Activated T-cell treated with anti-CD3 and anti-CD28 coated beads for 1 hour (primary cell): ENCODE results near the gene KIZ.

Experiments used
- DNase-seq: peaks from one replicate; pipeline ENCODE4 v3.0.0-alpha.2; 2020; ENCODE audit warnings: low read depth

Gene KIZ

GRCh38 chr20:21177767-21178166, 51.9 kb downstream of the KIZ start:
- no peak for DNase-seq

- DNase-seq: no peak
Measured at GRCh38 chr20:21179757-21180156, 53.9 kb downstream of the KIZ start.

GRCh38 chr20:21180248-21180647, 54.4 kb downstream of the KIZ start:
- no peak for DNase-seq

- DNase-seq: no peak
Measured at GRCh38 chr20:21181028-21181427, 55.1 kb downstream of the KIZ start.

- no peak for DNase-seq
Measured at GRCh38 chr20:21182832-21183563, 57.1 kb downstream of the KIZ start.

GRCh38 chr20:21183722-21184121, 57.8 kb downstream of the KIZ start:
- no peak for DNase-seq

GRCh38 chr20:21184819-21185218, 58.9 kb downstream of the KIZ start:
- no peak for DNase-seq

GRCh38 chr20:21185849-21186248, 60.0 kb downstream of the KIZ start:
- no peak for DNase-seq

GRCh38 chr20:21189761-21190523, 64.1 kb downstream of the KIZ start:
- DNase-seq: no peak

GRCh38 chr20:21190869-21191268, 65.0 kb downstream of the KIZ start:
- DNase-seq: no peak

- no peak for DNase-seq
Measured at GRCh38 chr20:21191839-21192238, 66.0 kb downstream of the KIZ start.

GRCh38 chr20:21202259-21202658, 76.4 kb downstream of the KIZ start:
- DNase-seq: no peak

- DNase-seq: no peak
Measured at GRCh38 chr20:21203088-21203656, 77.3 kb downstream of the KIZ start.

- DNase-seq: no peak
Measured at GRCh38 chr20:21206584-21206983, 80.7 kb downstream of the KIZ start.

- no peak for DNase-seq
Measured at GRCh38 chr20:21208999-21209398, 83.1 kb downstream of the KIZ start.

- DNase-seq: no peak
Measured at GRCh38 chr20:21209668-21210067, 83.8 kb downstream of the KIZ start.

- no peak for DNase-seq
Measured at GRCh38 chr20:21213691-21214090, 87.8 kb downstream of the KIZ start.

- DNase-seq: no peak
Measured at GRCh38 chr20:21214431-21214830, 88.5 kb downstream of the KIZ start.

GRCh38 chr20:21219686-21220085, 93.8 kb downstream of the KIZ start:
- DNase-seq: no peak

GRCh38 chr20:21224217-21224616, 98.3 kb downstream of the KIZ start:
- DNase-seq: no peak

- DNase-seq: no peak
Measured at GRCh38 chr20:21225215-21225947, 99.5 kb downstream of the KIZ start.

GRCh38 chr20:21228511-21228910, 102.6 kb downstream of the KIZ start:
- DNase-seq: no peak

- no peak for DNase-seq
Measured at GRCh38 chr20:21229163-21229562, 103.3 kb downstream of the KIZ start.
